Hippocampal formation (tissue), 2 donors: ENCODE results near the gene A1BG.

Experiments
- DNase-seq, 2 donors: peaks; one replicate each; lab custom pipeline; 2025; lab: John Stamatoyannopoulos, UW

A1BG gene

GRCh38 chr19:58352760-58353671 lies at the start of gene A1BG:
A1BG (minus strand) TSS chr19:58353492; CDS start chr19:58353437, 55 bp downstream.
- no peak for DNase-seq

GRCh38 chr19:58401840-58402421 lies 48.6 kb upstream of the A1BG start:
- DNase-seq: no peak

- peak; percentile 98 to 99 for DNase-seq
Observed at GRCh38 chr19:58400916-58401839, 47.9 kb upstream of the A1BG start.

- peak; percentile 14 to 43 for DNase-seq
Observed at GRCh38 chr19:58400316-58400915, 47.1 kb upstream of the A1BG start.

GRCh38 chr19:58399903-58400302 lies 46.6 kb upstream of the A1BG start:
- DNase-seq: no peak

- DNase-seq: no peak
Observed at GRCh38 chr19:58398545-58398944, 45.3 kb upstream of the A1BG start.

GRCh38 chr19:58398087-58398486 lies 44.8 kb upstream of the A1BG start:
- no peak for DNase-seq

- no peak for DNase-seq
Observed at GRCh38 chr19:58397533-58398037, 44.3 kb upstream of the A1BG start.

- no peak for DNase-seq
Observed at GRCh38 chr19:58396691-58397532, 43.6 kb upstream of the A1BG start.

GRCh38 chr19:58395979-58396627 lies 42.8 kb upstream of the A1BG start:
- DNase-seq: no peak

GRCh38 chr19:58395220-58395978 lies 42.1 kb upstream of the A1BG start, which contains the start of gene RNF225:
RNF225 (plus strand) TSS chr19:58395656; CDS start chr19:58396090, 434 bp downstream.
- DNase-seq: no peak

- no peak for DNase-seq
Observed at GRCh38 chr19:58394821-58395219, 41.5 kb upstream of the A1BG start.

GRCh38 chr19:58393725-58394033 lies 40.4 kb upstream of the A1BG start:
- DNase-seq: no peak

- no peak for DNase-seq
Observed at GRCh38 chr19:58392945-58393724, 39.8 kb upstream of the A1BG start.

- DNase-seq: no peak
Observed at GRCh38 chr19:58388175-58388526, 34.9 kb upstream of the A1BG start.

GRCh38 chr19:58387338-58388174 lies 34.3 kb upstream of the A1BG start:
- no peak for DNase-seq

- DNase-seq: peak; percentile 95 to 98
Observed at GRCh38 chr19:58386576-58387337, 33.5 kb upstream of the A1BG start, which contains the start of gene RPS5. RPS5 (plus strand) TSS chr19:58387269; CDS start chr19:58388138, 869 bp downstream.
